Measurements from ENCODE around the gene YEATS2.
"Not testable (repeated sequence)": the region's sequence is repeated elsewhere in the genome, so short reads cannot be mapped to it uniquely, and the experiment has no call there.

Gene YEATS2

GRCh38 chr3:183680061-183680460 is 17.5 kb upstream of the YEATS2 start:
- DNase-seq (ENCODE audit: low read depth) = no peak
- H3K4me3 ChIP-seq (ENCODE audit: low read length) = no peak overlapping the region
- TF ChIP-seq, protein P1, sequence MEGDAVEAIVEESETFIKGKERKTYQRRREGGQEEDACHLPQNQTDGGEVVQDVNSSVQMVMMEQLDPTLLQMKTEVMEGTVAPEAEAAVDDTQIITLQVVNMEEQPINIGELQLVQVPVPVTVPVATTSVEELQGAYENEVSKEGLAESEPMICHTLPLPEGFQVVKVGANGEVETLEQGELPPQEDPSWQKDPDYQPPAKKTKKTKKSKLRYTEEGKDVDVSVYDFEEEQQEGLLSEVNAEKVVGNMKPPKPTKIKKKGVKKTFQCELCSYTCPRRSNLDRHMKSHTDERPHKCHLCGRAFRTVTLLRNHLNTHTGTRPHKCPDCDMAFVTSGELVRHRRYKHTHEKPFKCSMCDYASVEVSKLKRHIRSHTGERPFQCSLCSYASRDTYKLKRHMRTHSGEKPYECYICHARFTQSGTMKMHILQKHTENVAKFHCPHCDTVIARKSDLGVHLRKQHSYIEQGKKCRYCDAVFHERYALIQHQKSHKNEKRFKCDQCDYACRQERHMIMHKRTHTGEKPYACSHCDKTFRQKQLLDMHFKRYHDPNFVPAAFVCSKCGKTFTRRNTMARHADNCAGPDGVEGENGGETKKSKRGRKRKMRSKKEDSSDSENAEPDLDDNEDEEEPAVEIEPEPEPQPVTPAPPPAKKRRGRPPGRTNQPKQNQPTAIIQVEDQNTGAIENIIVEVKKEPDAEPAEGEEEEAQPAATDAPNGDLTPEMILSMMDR (conservative IDR thresholded peaks at IDR 0.05; ENCODE audit: low read length) = no peak

GRCh38 chr3:183687705-183688104 is 9.9 kb upstream of the YEATS2 start:
- H3K4me3 ChIP-seq (ENCODE audit: low read length) = no peak overlapping the region
- TF ChIP-seq, protein P1 (conservative IDR thresholded peaks at IDR 0.05; ENCODE audit: low read length) = no peak
- DNase-seq (ENCODE audit: low read depth) = no peak

DNA sequence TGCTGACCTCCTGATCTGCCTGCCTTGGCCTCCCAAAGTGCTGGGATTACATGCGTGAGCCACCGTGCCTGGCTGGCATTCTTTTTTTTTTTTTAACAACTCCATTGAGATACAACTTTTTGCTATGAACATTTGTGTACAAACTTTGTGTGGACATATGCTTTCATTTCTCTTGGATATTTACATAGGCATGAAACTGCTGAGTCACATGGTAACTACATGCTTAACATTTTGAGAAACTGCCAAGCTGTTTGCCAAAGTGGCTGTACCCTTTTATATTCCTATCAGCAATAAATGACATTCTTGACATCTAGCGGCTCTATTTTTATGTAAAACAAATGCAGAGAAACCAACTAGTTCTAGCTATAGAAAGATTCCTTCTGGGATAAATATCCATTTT is 8.7 kb upstream of the YEATS2 start:
- TF ChIP-seq, protein P1 (conservative IDR thresholded peaks at IDR 0.05; ENCODE audit: low read length) = no peak
- no peak overlapping the region for H3K4me3 ChIP-seq (ENCODE audit: low read length)
- DNase-seq (ENCODE audit: low read depth) = peak; percentile 27

DNA sequence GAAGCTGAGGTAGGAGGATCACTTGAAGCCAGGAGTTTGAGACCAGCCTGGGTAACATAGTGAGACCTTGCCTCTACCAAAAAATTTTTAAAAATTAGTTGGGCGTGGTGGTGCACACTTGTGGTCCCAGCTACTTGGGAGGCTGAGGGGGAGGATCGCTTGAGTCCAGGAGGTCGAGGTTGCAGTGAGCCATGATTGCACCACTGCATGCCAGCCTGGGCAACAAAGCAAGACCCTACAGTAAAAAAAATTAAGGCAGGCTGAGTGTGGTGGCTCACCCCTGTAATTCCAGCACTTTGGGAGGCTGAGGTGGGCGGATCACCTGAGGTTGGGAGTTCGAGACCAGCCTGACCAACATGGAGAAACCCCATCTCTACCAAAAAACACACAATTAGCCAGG is 8.0 kb upstream of the YEATS2 start:
- H3K4me3 ChIP-seq (ENCODE audit: low read length); DNase-seq (ENCODE audit: low read depth): not testable (repeated sequence)

DNA sequence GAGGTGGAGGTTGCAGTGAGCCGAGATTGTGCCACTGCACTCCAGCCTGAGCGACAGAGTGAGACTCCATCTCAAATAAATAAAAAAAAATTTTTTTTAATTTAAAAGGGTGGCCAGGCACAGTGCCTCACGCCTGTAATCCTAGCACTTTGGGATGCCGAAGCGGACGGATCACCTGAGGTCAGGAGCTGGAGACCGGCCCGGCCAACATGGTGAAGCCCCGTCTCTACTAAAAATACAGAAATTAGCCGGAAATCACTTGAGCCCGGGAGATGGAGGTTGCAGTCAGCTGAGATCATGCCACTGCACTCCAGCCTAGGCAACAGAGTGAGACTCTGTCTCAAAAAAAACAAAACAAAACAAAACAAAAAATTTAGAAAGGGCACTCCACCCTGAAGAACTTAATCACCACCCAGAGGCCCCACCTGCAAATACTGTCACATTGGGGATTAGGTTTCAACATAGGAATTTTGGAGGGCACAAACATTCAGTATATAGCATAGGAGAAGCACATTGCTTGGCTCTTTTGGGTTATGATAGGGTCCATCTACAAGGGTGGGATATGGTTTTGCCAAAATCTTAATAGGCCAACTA is 7.1 kb upstream of the YEATS2 start:
- DNase-seq (ENCODE audit: low read depth) = no peak
- TF ChIP-seq, protein P1 (conservative IDR thresholded peaks at IDR 0.05; ENCODE audit: low read length) = no peak

GRCh38 chr3:183692436-183692835 is 5.2 kb upstream of the YEATS2 start:
- no peak overlapping the region for H3K4me3 ChIP-seq (ENCODE audit: low read length)
- no peak for DNase-seq (ENCODE audit: low read depth)
- TF ChIP-seq, protein P1 (conservative IDR thresholded peaks at IDR 0.05; ENCODE audit: low read length) = no peak

More for the DNA sequence above, 7.1 kb upstream of the YEATS2 start:
- H3K4me3 ChIP-seq (ENCODE audit: low read length) = no peak overlapping the region

DNA sequence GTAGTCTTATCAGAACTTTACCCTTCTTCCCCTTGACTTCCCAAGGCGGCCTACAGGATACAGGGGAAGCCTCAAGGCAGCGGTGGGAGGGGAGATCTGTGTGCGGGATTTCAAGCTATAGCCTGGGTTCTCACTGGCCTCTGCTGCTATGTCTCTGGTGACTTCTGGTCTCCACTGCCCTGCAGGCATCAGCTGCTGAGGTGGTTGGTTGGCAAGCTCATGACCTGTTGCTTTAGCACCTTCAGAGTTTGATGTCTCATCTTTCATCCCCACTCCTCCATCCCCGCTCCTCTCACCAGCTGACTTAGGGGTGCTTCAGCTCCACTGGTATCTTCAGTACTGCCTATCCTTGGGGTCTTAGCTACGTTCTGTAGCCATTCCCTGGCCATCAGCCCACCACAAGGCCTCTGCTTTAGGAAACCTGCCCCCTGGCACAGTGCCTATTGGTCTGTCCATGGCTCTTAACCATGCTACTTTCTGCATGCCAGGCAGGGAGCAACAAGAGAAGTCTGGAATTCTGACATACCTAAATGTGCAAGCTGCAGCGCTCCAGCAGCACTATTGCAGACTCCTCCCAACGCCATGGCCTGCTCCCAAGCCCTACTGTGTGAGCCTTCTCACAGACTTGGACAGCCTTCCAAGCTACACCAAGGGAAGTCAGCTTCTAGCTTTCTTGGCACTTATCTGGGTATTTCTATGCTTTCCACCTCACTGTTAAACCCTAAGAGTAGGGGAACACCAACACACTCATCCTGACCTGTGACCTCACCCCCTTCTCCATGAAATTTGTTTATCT is 1.8 kb upstream of the YEATS2 start:
- H3K4me3 ChIP-seq (ENCODE audit: low read length) = no peak overlapping the region
- TF ChIP-seq, protein P1 (conservative IDR thresholded peaks at IDR 0.05; ENCODE audit: low read length) = no peak
- no peak for DNase-seq (ENCODE audit: low read depth)
